Islet precursor cell (in vitro differentiated cells): ENCODE results near the gene SLIT3.

Source experiments
- DNase-seq: peaks from one replicate; pipeline ENCODE4 v3.0.0-alpha.2; 2018

SLIT3 gene

DNA sequence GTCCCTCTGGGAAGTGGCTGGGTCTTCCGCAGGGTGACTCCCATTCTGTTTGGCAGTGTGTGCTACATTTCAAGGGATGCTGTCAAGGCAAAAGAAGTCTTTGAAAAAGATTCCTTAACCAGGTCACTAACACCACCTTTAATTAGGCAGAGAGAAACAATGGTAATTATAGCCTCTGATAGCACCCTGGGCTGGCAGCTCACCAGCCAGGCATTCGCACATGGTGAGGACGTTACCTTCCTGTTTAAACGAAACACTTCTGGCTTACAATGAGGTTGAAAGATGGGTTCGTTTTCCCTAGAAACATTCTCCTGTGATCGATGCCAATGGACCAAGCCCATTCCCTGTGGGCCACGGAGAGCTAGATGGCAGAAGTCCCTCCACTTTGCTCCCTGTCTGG lies 491.7 kb downstream of the SLIT3 start:
- DNase-seq = no peak

DNA sequence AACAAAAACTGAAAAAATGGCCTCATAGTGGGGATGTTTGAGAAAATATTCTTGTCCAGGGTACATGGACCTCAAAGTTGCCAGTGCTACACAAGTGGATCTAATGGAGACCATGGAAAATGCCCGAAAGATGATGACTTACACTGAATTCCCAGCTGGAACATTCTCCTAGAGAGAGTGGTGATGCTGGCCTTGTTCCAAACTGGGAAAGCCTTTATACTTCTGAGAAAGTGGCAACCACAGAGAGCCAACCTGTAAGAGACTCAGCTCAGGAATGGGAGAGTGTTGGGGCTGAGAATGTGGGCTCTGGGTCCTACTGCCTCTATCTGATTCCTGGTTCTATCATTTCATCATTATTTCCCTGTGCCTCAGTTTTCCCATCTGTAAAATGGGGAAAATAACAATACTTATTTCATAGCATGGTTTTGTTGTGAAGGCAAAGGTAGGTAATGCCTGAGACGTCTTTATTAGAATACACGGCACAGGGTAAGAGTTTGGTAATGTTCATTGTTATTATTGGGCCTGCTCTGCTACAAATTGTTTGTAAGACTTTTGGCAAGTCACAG lies 492.8 kb downstream of the SLIT3 start:
- DNase-seq = no peak

DNA sequence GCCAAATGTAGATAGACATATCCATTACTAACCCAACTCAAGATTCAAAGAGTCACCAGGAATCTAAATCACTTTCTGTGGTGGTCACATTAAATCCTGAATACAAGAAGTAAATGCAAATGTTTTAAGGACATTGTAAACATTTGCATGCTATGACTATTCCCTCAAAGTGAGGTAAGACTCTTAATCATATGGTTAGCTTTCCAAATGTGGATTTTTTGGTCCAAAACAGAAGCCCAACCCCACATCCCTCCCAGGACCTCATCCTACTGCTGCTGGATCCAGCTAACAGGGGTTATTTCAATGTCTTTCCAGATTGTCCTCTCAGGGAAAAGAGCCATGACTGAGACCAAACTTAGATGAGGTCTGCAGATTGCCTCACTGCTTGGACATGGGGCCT lies 493.7 kb downstream of the SLIT3 start:
- DNase-seq = no peak

DNA sequence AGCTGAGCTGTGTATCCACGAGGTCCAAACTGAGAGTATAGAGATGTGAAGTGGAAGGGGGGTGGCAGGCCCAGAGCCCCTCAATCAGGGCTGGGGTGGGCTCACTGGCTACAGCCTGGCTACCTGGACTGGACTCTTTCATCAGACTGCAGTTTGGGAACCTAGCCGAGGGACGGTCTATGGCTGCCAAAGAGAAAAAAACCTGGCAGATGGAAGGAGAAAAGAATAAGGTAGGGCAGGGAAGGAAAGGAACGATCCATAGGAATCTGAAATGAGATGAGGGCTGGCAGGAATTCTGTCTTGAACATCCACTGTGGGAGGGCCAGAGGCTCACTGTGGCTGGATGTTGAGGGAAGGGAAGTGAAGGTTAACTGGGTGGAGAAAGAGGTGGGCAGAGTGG lies 497.4 kb downstream of the SLIT3 start:
- DNase-seq = no peak

DNA sequence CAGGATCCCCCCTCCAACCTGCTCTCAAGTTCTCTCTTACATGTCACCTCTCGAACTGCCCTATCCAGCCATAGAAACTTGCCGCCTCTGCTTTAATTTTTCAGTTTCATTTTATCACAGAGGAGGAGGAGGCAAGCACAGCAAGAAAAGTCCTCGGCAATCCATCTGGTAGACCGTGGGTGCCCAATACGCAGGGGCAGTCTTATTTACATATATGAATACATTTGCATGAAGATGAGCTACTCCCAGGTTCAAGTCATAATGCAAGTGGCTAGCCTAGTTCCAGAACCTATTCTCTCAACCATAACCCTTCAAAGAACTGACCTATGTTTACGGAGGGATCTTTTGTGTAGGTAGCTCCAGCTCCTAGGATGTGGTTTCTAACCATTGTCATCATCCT lies 498.6 kb downstream of the SLIT3 start:
- DNase-seq = no peak

DNA sequence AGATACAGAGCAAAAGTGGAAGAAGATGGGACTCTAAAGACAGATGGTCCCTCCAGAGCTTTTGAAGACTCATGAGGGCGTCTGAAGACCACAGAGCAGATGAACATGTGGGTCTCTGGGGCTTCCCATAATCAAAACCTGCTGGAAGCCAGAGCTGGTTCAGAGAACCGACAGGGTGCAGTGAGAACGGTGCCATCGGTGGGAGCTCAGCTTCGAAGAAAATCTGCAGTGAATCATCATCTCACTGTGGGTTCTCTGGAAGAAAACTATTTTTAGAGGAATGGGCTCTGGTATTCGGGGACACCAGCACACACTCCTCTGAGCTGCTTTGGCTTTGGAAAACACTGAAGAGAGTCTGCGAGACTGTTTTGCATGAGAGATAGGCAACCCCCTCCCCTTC lies 499.4 kb downstream of the SLIT3 start:
- DNase-seq = no peak

DNA sequence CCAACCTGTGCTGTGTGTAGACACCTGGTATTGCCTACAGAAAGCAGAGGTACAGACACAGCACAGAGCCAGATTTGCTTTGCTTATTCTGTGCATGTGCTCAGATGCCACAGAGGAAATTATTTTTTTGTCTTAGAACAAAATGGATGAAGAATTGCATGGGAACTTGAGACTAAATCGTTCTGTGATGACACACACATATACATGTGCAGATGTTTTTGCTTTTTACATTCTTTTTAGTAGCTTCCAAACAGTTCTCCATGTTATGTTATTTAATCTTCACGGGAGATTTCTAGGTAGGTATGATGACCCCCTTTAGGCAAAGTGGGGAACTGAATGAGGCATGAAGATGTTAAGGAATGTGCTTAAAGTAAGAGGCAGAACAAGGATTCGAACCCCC lies 500.2 kb downstream of the SLIT3 start:
- DNase-seq = no peak

DNA sequence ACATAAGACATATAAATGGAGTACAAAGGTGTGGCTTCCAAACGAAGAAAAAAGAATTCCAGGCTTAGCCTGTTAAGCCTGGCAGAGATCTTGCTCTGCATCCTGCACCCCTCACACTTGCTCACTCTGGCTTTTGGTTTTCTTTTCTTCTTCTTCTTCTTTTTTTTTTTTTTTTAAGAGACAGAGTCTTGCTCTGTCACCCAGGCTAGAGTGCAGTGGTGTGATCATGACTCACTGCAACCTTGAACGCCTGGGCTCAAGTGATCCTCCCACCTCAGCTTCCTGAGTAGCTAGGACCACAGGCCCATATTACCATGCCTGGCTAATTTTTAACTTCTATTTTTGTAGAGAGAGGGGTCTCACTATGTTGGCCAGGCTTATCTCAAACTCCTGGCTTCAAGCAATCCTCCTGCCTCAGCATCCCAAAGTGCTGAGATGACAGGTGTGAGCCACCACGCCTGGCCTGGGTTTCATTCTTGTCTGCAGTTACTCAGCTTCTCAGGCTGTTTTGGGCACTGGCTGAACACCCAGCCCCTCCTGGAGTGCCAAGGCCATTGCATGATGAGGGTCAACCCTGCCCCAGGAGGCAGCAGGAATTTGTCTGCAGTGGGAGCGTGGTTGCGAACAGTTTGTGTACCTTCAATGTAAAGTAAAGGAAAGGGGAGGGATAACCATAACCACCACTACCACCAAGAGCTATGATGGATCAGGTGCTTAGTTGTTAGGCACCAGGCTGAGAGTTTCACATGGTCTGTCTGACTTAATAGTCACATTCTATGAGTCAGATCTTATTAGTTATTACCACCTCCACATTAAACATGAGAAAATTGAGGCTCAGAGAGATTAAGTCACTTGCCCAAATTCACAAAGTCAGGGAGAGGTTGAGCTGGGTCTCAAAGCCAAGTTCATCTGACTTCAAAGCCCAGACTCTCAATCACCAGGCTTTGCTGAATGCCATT lies 502.6 kb downstream of the SLIT3 start:
- DNase-seq = no peak

DNA sequence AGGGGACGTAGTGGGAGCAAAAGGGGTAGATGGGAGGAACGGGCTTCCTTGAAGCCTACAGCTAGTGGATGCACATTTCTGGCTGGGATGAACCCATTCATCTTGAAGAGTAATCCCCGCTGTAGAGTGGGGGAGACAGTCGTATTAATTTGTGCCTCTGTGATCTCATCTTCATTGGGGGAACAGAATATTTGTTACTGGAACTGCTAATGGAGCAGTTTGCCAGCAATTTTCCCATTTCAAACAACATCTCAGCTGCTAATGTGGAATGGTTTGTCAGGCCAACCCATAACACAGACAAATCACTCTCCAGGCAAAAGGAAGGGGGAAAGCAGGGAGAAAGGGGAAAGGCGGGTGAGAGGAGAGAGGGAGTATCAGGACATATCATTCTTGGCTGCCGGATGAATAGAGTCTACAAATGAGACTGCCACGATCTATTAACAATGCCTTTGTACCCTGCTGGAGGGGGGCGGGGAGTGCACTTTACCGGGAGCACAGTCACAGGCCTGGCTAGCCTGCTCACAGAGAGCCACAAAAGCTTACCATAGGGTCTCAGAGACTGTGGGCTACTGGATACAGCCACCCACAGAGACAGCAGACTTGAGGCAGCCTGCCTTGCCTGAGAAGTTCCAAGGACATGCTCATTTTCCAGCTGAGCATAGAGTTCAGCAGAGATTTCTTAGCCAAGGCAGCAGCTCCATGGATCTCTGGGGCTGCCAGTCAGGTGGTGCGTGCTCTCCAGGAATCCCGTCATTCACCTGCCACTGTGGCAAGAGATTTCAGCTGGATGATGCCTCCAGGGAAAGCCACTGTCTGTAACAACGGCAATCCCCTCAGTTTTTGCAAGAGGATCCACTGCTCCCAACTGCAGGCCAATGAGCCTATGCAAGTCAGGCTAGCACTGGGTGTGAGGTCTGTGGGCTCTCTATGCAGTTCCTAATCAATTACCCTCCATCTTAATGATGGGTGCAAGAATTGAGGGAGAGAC lies 504.1 kb downstream of the SLIT3 start:
- DNase-seq = no peak

DNA sequence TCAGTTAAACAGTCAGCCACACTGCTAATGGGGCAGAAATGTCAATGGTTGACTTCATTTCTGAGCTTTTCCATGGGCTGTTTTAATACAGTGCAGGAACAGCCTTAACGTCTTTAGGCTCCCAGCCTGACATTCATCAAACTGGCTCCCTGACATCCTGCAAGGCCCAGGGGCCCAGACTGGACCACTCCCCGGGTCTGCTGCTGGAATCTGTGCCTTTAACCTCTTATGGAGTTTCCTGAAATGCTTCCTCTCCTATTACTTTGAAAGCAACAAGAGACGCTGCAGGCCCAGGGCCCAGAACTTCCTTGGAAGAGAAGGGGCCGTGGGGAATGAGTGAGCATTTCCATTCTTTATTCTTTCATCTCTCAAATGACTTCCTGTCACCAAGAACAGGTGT lies 504.9 kb downstream of the SLIT3 start:
- DNase-seq = no peak

DNA sequence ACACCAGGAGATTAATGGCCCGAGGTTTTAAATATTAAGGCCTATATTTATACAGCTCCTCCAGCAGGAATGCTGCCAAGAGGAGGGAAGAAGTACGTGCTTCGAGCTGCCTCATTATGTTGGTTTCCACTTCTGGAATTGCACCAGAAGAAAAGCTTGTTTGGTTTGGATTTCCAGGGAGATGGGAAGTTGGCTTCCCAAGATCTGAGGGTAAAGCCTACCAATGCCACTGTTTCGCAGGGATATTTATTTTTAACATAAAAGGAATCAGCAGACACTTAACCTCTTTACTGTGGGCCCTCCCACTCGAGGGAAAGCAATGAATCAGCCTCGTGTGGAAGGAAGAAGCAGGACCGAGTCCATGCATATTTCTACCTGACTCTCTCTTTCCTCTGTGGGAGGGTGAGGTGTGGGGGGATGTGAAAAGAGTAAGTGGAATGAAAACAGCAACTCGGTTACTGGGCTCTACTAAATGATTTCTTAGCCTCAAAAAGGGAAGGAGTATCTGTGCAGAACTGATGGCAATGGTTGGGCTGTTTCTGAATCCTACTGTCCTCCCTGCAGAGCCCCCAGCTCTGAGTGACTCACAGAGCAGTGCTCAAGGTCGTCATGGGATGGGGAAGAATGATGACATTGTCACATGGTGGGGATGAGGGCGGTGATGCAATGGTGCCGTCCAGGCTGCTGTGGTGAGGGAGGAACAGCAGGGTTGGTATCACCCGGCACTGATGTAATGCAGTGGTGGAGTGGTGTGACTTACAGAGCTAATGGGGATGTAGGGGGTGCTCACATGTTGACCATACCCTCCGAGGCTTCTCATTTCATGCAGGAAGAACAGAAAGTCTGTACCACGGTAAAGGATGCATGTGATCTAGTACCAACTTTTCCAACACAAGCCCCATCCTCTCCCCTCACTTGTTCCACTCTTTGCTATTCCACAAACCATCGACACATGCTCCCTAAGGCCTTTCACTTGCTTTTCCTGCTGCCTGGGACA lies 506.8 kb downstream of the SLIT3 start:
- DNase-seq = peak; percentile 75

DNA sequence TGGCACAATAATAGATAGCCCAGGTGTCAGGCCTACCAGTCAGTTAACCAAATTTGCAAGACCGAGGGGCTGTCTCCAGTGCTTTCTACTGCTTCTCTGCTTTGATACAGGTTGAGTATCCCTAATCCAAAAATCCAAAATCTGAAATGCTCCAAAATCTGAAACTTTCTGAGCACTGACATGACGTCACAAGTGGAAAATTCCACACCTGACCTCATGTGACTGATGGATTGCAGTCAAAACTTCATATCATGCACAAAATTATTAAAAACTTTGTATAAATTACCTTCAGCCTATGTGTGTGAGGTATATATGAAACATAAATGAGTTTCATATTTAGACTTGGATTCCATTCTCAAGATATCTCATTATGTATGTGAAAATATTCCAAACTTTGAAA lies 508.3 kb downstream of the SLIT3 start:
- DNase-seq = no peak

DNA sequence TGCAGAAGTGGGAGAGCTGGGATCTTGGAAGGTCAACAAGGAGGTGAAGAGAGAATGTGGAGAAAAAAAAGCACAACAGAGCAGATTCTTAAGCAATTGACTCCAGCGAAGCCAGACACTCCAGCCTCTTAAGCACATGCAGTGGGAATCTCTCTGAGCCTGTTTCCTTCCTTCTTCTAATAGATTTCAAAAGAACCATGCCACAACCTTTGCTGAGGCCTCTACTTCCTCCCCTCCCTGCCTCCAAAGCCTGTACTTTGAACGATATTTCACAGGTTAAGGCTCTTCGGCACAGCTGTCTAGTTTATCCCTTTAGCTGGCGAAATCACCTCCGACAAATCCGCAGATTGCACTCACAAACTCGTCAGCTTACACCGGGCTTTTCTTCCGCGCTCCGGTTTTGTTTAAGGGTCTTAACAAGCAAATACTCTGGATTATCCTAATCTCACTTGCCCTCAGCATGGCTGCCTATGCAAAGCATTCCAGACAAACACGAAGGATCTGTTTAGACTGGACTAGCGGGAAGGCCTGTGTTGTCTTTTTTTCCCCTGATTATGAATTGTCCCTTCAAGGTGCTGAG lies 510.2 kb downstream of the SLIT3 start:
- DNase-seq = peak; percentile 63

DNA sequence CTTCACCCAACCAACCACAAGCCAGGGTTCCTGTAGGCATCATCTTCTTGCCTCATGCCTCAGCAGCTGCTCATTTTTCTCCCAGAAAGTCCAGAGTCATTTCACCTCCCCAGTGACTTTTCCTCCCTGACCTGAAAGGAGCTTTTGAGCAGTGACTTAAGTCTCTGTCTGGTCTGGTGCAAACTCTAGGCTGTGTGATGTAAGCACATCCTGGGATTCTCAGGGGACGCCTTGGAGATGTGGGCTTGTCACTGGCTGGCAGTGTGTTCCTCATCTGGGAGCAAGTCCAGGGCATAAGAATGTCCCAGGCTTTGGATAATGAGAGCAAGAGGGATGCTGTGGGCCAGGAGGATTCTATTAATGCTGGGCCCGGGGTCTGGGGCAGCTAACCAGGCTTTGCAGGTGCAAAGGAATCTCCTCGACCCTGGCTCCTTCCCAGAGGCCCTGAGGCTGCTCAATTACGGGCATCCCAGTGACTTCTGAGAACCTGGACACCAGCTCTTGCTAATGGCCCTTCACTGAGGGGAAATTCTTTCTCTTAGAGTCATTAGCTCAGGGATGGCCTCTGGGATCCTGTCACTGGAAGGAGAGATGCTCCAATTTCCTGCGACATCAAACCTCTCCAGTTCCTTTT lies 510.8 kb downstream of the SLIT3 start:
- peak; percentile 92 for DNase-seq

DNA sequence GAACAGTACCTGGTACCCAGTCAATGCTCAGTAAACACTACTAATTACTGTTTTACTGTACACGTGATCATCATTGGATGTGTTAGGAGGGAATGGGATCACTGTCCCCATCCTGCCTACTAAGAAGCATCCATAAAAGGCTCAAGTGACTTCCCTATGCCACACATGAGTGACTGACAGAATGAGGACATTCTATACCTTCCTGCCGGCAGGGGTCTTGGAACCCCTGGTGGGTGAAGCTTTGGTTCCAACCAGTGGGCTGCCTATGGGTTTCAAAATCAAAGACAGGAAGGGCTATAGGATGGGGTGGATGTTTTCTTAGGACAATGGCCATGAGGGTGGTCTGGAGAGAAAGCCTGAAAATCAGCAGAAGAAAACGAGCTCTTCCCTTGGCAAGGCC lies 512.2 kb downstream of the SLIT3 start:
- DNase-seq = no peak

DNA sequence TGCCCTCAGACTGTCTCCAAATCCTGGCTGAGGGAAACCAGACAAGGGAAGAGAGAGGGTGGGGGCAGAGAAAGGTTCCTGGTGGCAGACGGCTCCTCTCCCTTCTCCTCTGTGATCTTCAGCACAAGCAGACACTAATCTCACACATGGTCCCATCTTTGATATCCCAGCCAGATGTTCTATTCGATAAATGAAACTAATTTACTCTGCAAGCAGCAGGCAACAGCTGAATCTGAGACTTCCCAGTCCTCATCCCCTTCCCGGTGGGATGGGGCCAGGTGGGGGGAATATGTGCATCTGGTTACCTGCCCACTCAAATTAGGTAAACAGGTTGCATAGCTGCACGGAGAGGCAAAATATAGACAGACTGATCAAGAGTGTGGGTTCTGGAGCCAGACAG lies 512.8 kb downstream of the SLIT3 start:
- no peak for DNase-seq

DNA sequence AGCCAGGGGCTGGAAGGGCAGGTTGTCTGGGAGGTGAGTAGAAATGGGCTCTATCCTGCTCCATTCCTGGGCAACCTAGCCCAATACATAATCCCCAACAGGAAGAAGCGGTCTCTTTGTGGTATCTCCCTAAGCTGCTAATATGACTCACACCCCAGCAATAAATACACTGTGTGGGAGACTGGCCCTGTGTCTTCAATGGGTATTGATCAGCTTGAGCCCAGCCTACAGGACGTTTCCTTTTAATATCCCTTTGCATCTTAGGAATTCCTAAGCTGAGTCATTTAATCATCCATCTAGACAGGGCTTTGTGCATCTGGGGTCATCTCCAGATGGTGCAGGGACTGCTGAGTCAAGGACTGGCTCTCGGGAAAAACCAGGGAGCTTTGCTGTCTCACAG lies 514.8 kb downstream of the SLIT3 start:
- DNase-seq = peak; percentile 78

DNA sequence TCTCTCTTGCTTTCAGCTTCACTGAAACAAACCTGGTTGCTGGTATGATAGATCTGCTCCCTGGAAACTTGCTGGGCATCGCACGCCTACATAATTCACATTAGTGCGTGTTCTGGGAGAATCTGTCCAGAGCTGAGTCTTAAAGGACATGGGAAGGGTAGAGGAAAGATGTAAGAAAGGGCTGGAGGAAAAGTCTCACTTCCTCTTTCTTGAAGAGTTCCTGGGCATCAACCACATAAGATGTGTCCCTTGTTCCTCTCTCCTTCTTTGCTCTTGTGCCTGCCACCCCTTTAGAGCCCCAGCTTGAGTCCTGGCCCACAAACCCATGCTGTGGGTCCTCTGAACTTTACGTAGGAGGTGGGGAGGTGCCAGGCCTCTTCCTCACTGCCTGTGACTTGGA lies 516.5 kb downstream of the SLIT3 start:
- no peak for DNase-seq

DNA sequence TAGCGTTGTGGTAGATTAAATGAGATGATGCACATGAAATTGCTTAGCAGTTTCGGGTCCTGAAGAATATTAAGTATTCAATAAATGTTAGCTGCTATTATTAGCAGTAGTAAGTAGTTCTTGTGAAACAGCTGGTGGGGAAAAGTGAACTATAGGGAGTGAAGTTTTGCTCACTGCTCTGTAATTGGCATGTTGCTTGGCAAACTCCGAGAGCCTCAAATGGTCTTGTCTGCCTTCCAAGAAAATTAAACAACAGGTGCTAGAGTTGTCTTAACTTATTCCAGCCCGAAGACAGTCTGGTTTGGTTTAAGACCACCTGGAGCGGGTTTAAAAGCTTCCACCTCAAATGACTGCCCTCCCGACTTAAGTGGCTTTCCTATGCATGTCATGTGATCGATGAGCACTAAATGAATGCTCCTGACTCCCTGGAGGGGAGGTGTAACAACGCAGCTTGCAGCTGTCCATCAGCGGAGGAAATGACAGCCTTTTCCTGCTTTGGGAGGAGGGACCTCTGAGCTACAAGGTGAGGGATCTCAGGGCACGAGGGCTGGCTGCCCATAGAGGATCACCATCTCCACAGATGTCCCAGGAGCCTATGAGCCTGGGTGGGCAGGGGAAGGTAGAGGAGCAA lies 518.9 kb downstream of the SLIT3 start:
- no peak for DNase-seq

DNA sequence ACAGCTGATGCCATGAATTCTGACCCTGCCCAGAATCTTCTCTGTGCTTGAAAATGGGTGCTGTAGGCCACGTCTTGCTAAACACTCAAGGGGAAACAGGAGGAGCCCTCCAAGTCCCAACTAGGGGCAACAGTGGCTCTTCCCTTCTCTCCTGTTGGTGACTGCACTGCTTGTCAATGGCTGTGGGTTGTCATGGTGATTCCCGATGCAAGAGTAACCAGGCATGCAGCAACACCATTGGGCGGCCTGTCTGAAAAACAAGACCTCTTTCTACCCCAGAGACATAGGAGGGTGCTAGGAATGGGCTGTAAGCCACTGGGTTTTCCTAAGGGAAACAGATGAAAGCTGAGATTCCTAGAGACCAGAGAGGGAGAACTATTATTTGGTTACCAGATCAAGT lies 520.1 kb downstream of the SLIT3 start:
- no peak for DNase-seq

DNA sequence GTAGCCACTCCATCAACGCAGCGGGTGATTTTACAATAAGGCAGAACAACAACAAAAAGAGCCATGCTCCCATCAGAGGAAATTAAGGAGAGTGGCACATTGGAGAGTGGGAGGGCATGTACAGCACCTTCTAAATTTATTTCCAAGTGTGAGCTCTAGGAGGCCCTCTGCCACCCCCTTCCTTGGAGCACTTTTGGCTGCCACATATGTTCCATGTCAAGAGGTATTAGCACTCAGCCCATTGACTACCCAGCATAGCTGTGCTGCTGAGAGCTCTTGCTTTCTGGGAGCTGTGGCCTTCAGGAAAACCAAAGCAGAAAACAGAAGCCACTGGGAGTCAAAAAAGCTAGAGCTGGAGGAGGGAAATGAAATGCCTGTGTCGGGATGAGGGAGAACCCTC lies 521.6 kb downstream of the SLIT3 start:
- DNase-seq = no peak
